Mesothelial cell of epicardium (in vitro differentiated cells): ENCODE data around the gene PADI3. TPM values are rescaled to one million over a fixed set of nuclear protein-coding genes. Genes with fewer than 3 reads are reported as not detected.

Experiments
- DNase-seq, 2 experiments: peaks; one replicate each; pipeline ENCODE4 v3.0.0; 2021; ENCODE audit warnings: low spot score in 2 of 2; ENCODE audit not compliant: unreplicated experiment in 2 of 2
- H3K27ac Mint-ChIP-seq: 2 replicates; pipeline ENCODE4 v1.8.0; 2021; ENCODE audit warnings: mixed read lengths
- H3K27me3 Mint-ChIP-seq: 2 replicates; pipeline ENCODE4 v1.8.0; 2021; ENCODE audit warnings: low read depth, mixed read lengths
- H3K36me3 Mint-ChIP-seq: 2 replicates; pipeline ENCODE4 v1.8.0; 2021; ENCODE audit warnings: mixed read lengths
- H3K4me1 Mint-ChIP-seq: 2 replicates; pipeline ENCODE4 v1.8.0; 2021; ENCODE audit warnings: mixed read lengths
- H3K4me3 Mint-ChIP-seq: 2 replicates; pipeline ENCODE4 v1.8.0; 2021; ENCODE audit warnings: mild to moderate bottlenecking, moderate library complexity, mixed read lengths
- H3K9me3 Mint-ChIP-seq: 2 replicates; pipeline ENCODE4 v1.8.0; 2021; ENCODE audit warnings: mixed read lengths
- CTCF ChIP-seq: fragments of 200-600 bp; sonication (generic); IDR thresholded peaks from one replicate; pipeline ENCODE4 v1.5.0; 2021; ENCODE audit warnings: antibody characterized with exemption; ENCODE audit not compliant: unreplicated experiment
- total RNA-seq: library from RNA; stranded (reverse); gene quantifications from 3 replicates; pipeline ENCODE4 v1.2.1, GENCODE V29; 2021

PADI3 gene
- 0.07 TPM in 1 of 3 replicates, not detected in the others for total RNA-seq

- no peaks in the 10 kb centered on the region for H3K27me3 Mint-ChIP-seq
- H3K4me3 Mint-ChIP-seq: no peak within 1 kb of the TSS
- no peak for TF ChIP-seq CTCF
- H3K27ac Mint-ChIP-seq: no peak within 1 kb of the TSS
- H3K9me3 Mint-ChIP-seq: no peaks in the 10 kb centered on the region
- peaks cover 19% of the 10 kb centered on the region for H3K4me1 Mint-ChIP-seq
- no peaks in the 10 kb centered on the region for H3K36me3 Mint-ChIP-seq
- no peak for DNase-seq
These were observed at the start of gene PADI3 for GRCh38 chr1:17248781-17249180. TSS of gene PADI3 (plus strand) at chr1:17249098. CDS start at chr1:17249138, 40 bp downstream.

GRCh38 chr1:17199267-17200044 is 49.4 kb upstream of the PADI3 start:
- no peak for TF ChIP-seq CTCF
- Mint-ChIP-seq H3K4me3 (no peak overlapping the region), H3K27me3 (peaks cover 1% of the 10 kb centered on the region), H3K4me1 (peaks cover 31% of the 10 kb centered on the region), H3K27ac (peak overlapping the region; percentile 66), H3K9me3 (no peaks in the 10 kb centered on the region), H3K36me3 (no peaks in the 10 kb centered on the region)
- DNase-seq: no peak

- no peak for TF ChIP-seq CTCF
- peaks cover 1% of the 10 kb centered on the region for H3K27me3 Mint-ChIP-seq
- H3K27ac Mint-ChIP-seq: peak overlapping the region; percentile 66
- H3K4me1 Mint-ChIP-seq: peaks cover 30% of the 10 kb centered on the region
- no peak for DNase-seq
- no peak overlapping the region for H3K4me3 Mint-ChIP-seq
- no peaks in the 10 kb centered on the region for H3K9me3 Mint-ChIP-seq
- no peaks in the 10 kb centered on the region for H3K36me3 Mint-ChIP-seq
These were observed 48.7 kb upstream of the PADI3 start for GRCh38 chr1:17200246-17200645.

GRCh38 chr1:17200756-17201155 is 48.1 kb upstream of the PADI3 start:
- no peak overlapping the region for H3K4me3 Mint-ChIP-seq
- no peak for TF ChIP-seq CTCF
- H3K36me3 Mint-ChIP-seq: no peaks in the 10 kb centered on the region
- peaks cover 1% of the 10 kb centered on the region for H3K27me3 Mint-ChIP-seq
- H3K4me1 Mint-ChIP-seq: peaks cover 30% of the 10 kb centered on the region
- no peaks in the 10 kb centered on the region for H3K9me3 Mint-ChIP-seq
- H3K27ac Mint-ChIP-seq: peak overlapping the region; percentile 73
- DNase-seq: no peak

- Mint-ChIP-seq H3K4me3 (no peak overlapping the region), H3K4me1 (peaks cover 30% of the 10 kb centered on the region), H3K36me3 (no peaks in the 10 kb centered on the region), H3K27ac (peak overlapping the region; percentile 73), H3K9me3 (no peaks in the 10 kb centered on the region), H3K27me3 (peaks cover 1% of the 10 kb centered on the region)
- no peak for TF ChIP-seq CTCF
- peak in 1 of 2 experiments; percentile 11 for DNase-seq
These were observed 47.5 kb upstream of the PADI3 start for GRCh38 chr1:17201201-17202021.
